ENCODE results near the gene C16orf87. TPM values are rescaled to one million over a fixed set of nuclear protein-coding genes. Genes with fewer than 3 reads are reported as not detected.
A peak's percentile ranks its signal among the peaks of the same experiment; 100 is the strongest.

The C16orf87 gene
- total RNA-seq, 1 experiment from 2014 or later, result 22.5 TPM

DNA sequence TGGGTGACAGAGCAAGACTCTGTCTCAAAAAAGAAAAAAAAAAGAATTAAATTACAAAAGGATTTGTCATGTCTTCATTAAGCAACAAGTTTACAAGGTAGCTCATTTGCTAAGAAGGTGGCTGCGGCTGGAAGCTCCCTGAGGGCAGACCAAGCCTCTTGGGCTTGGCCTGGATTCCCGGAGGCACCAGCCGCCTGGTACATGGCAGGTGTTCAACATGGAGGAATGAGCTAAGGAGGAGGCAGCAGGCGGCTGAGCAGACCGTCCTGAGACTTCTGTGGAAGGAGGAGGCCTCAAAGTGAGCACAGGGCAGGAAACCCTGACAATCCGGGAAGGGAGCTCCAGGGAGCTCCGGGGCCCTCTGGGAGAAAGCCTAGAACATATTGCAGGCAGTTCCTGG is 79.6 kb downstream of the C16orf87 start (continued):
- TF ChIP-seq MXD4 (CRISPR knock-in tag; IDR thresholded peaks at IDR 0.05; ENCODE audit: borderline replicate concordance) (no peak), SP1 (CRISPR knock-in tag; conservative IDR thresholded peaks at IDR 0.05) (no peak), MYBL2 (CRISPR knock-in tag; IDR thresholded peaks at IDR 0.05) (no peak), NR2C2 (CRISPR knock-in tag; IDR thresholded peaks at IDR 0.05) (no peak), ATF1 (CRISPR knock-in tag; IDR thresholded peaks at IDR 0.05) (no peak), SMAD4 (CRISPR knock-in tag; IDR thresholded peaks at IDR 0.05) (no peak)

DNA sequence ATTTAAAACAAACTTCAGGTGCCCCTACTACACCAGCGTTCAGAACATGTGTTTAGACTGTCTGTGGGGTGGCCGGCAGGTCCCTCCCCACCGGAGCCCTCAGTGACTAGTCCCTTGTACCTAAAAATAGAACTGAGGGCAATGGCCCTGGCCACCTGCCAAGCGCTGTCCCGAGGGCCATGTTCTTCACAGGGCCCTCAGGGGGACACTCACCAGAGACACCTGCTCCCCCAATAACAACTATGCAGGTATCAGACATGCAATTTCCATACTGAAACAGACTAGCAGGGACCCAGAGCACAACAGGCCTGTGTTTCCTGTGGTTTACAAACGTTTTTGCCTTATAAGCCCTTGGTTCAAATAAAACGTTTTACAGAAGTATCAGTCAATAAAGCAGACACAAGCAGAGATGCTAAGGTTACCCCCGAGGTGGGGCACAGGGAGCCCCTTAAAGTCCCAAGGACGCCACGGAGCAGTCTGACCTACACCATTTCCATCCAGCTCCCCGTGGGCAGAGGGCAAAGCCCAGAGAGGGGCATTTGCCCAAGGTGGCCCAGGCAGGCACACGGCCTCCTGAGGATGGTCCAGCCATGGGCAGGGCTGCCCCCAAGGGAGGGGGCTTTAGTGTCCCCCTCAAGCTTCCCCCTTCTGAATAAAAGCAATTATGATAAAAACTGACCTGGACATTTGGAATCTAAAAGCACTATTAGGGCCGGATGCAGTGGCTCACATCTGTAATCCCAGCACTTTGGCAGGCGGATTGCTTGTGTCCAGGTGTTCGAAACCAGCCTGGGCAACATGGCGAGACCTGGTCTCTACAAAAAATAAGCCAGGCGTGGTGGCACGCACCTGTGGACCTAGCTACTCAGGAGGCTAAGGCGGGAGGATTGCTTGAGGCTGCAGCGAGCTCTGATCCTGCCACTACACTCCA is 81.9 kb downstream of the C16orf87 start:
- no peak overlapping the region for H3K4me3 Mint-ChIP-seq
- no peaks in the 10 kb centered on the region for H3K27me3 Mint-ChIP-seq (ENCODE audit: low read depth)
- H3K27ac Mint-ChIP-seq, result peak overlapping the region; percentile 82; the same call in 1 of the 2 replicates
- POLR2A ChIA-PET, result interaction anchor here (1.2 kb wide), 1 partner anchor 17 kb away, joined by 3 read pairs; no protein-coding TSS in a partner anchor
- CTCF ChIA-PET, result no interaction called here
- ATAC-seq (no peak), DNase-seq (ENCODE audit: low spot score) (no peak)
- peaks cover 23% of the 10 kb centered on the region for H3K4me1 Mint-ChIP-seq
- no peaks in the 10 kb centered on the region for H3K9me3 Mint-ChIP-seq
- no peaks in the 10 kb centered on the region for H3K36me3 Mint-ChIP-seq
- TF ChIP-seq, protein P1, sequence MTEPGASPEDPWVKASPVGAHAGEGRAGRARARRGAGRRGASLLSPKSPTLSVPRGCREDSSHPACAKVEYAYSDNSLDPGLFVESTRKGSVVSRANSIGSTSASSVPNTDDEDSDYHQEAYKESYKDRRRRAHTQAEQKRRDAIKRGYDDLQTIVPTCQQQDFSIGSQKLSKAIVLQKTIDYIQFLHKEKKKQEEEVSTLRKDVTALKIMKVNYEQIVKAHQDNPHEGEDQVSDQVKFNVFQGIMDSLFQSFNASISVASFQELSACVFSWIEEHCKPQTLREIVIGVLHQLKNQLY (CRISPR knock-in tag; IDR thresholded peaks at IDR 0.05), result no peak
- TF ChIP-seq ESRRA (CRISPR knock-in tag; IDR thresholded peaks at IDR 0.05; ENCODE audit: borderline replicate concordance) (no peak), SP1 (CRISPR knock-in tag; conservative IDR thresholded peaks at IDR 0.05) (no peak), ZNF121 (CRISPR knock-in tag; IDR thresholded peaks at IDR 0.05) (no peak), HMGA2 (CRISPR knock-in tag; IDR thresholded peaks at IDR 0.05) (no peak), ZNF423 (CRISPR knock-in tag; IDR thresholded peaks at IDR 0.05) (no peak)
- TF ChIP-seq, protein P2, sequence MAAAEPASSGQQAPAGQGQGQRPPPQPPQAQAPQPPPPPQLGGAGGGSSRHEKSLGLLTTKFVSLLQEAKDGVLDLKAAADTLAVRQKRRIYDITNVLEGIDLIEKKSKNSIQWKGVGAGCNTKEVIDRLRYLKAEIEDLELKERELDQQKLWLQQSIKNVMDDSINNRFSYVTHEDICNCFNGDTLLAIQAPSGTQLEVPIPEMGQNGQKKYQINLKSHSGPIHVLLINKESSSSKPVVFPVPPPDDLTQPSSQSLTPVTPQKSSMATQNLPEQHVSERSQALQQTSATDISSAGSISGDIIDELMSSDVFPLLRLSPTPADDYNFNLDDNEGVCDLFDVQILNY (CRISPR knock-in tag; IDR thresholded peaks at IDR 0.05), result no peak
- TF ChIP-seq, protein P3, sequence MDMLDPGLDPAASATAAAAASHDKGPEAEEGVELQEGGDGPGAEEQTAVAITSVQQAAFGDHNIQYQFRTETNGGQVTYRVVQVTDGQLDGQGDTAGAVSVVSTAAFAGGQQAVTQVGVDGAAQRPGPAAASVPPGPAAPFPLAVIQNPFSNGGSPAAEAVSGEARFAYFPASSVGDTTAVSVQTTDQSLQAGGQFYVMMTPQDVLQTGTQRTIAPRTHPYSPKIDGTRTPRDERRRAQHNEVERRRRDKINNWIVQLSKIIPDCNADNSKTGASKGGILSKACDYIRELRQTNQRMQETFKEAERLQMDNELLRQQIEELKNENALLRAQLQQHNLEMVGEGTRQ (CRISPR knock-in tag; IDR thresholded peaks at IDR 0.05), result no peak

DNA sequence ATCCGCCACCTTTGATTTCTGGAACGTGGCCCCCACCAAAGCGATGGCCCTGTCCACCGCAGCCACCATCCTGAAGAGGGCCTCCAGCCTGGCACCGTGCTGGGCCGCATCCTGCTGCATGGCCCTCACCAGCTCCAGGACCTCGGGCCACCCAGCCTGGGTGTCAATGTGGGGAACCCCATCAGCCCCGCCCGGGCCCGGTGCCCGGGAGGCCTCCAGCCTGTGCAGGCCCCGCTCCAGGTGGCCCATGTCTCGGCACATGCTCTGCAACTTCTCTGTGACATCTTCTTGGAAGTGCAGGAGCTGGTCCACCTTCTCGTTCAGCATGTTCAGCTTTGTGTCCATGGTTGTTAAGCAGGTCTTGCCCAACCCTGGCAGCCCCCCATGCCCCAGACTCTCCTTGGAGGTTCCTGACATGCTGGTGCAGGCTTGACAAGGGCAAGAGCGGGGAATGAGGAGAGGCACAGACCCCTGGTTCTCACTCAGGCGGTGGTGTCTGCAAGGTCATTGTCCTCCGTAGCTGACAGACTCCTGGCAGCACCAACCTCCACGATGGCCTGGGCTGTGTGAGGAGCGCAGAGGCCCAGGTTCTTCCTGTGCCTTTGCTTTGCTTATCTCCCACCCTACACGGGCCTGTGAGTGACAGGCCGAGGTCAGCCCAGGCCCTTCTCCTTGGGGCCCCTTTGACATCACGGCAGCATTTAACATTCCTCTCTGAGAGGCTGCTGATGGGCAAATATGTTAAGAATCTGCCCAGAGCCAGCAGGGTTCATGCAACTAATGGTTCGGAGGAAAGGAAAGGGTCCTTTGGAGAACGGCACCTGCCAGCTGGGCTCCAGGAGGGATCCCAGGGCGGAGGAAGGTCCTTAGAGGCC is 83.0 kb downstream of the C16orf87 start, which contains the start of gene MYLK3:
TSS of gene MYLK3 (minus strand) at position 568 of the 875 bp plus-strand sequence. CDS start at position 417, 151 bp downstream.
- Mint-ChIP-seq H3K9me3 (no peaks in the 10 kb centered on the region), H3K27ac (peak within 1 kb of the TSS; percentile 82), H3K4me1 (peaks cover 29% of the 10 kb centered on the region), H3K4me3 (no peak within 1 kb of the TSS), H3K36me3 (no peaks in the 10 kb centered on the region), H3K27me3 (ENCODE audit: low read depth) (no peaks in the 10 kb centered on the region)
- peak; percentile 80 for ATAC-seq
- ChIA-PET POLR2A (interaction anchor here (0.5 to 1.3 kb wide), 3 partner anchors 16 to 42 kb away, joined by 3 to 4 read pairs (median 3); no protein-coding TSS in a partner anchor), CTCF (interaction anchor here (1.7 to 1.9 kb wide), 2 partner anchors 53 to 160 kb away, joined by 5 to 6 read pairs; no protein-coding TSS in a partner anchor)
- peak; percentile 41 for DNase-seq (ENCODE audit: low spot score)
- no peak for TF ChIP-seq ZNF138 (CRISPR knock-in tag; conservative IDR thresholded peaks at IDR 0.05)
- TF ChIP-seq NFATC4 (CRISPR knock-in tag; IDR thresholded peaks at IDR 0.05), result no peak
- no peak for TF ChIP-seq TEAD1 (CRISPR knock-in tag; IDR thresholded peaks at IDR 0.05)
- TF ChIP-seq, protein P4, sequence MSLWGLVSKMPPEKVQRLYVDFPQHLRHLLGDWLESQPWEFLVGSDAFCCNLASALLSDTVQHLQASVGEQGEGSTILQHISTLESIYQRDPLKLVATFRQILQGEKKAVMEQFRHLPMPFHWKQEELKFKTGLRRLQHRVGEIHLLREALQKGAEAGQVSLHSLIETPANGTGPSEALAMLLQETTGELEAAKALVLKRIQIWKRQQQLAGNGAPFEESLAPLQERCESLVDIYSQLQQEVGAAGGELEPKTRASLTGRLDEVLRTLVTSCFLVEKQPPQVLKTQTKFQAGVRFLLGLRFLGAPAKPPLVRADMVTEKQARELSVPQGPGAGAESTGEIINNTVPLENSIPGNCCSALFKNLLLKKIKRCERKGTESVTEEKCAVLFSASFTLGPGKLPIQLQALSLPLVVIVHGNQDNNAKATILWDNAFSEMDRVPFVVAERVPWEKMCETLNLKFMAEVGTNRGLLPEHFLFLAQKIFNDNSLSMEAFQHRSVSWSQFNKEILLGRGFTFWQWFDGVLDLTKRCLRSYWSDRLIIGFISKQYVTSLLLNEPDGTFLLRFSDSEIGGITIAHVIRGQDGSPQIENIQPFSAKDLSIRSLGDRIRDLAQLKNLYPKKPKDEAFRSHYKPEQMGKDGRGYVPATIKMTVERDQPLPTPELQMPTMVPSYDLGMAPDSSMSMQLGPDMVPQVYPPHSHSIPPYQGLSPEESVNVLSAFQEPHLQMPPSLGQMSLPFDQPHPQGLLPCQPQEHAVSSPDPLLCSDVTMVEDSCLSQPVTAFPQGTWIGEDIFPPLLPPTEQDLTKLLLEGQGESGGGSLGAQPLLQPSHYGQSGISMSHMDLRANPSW (CRISPR knock-in tag; conservative IDR thresholded peaks at IDR 0.05; ENCODE audit: low read depth), result no peak
- TF ChIP-seq ZNF232 (CRISPR knock-in tag; IDR thresholded peaks at IDR 0.05), result no peak
- TF ChIP-seq, protein P5, sequence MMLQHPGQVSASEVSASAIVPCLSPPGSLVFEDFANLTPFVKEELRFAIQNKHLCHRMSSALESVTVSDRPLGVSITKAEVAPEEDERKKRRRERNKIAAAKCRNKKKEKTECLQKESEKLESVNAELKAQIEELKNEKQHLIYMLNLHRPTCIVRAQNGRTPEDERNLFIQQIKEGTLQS (CRISPR knock-in tag; conservative IDR thresholded peaks at IDR 0.05), result no peak
- TF ChIP-seq, protein P6, sequence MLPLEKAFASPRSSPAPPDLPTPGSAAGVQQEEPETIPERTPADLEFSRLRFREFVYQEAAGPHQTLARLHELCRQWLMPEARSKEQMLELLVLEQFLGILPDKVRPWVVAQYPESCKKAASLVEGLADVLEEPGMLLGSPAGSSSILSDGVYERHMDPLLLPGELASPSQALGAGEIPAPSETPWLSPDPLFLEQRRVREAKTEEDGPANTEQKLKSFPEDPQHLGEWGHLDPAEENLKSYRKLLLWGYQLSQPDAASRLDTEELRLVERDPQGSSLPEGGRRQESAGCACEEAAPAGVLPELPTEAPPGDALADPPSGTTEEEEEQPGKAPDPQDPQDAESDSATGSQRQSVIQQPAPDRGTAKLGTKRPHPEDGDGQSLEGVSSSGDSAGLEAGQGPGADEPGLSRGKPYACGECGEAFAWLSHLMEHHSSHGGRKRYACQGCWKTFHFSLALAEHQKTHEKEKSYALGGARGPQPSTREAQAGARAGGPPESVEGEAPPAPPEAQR (CRISPR knock-in tag; IDR thresholded peaks at IDR 0.05), result no peak
- TF ChIP-seq, protein P7, sequence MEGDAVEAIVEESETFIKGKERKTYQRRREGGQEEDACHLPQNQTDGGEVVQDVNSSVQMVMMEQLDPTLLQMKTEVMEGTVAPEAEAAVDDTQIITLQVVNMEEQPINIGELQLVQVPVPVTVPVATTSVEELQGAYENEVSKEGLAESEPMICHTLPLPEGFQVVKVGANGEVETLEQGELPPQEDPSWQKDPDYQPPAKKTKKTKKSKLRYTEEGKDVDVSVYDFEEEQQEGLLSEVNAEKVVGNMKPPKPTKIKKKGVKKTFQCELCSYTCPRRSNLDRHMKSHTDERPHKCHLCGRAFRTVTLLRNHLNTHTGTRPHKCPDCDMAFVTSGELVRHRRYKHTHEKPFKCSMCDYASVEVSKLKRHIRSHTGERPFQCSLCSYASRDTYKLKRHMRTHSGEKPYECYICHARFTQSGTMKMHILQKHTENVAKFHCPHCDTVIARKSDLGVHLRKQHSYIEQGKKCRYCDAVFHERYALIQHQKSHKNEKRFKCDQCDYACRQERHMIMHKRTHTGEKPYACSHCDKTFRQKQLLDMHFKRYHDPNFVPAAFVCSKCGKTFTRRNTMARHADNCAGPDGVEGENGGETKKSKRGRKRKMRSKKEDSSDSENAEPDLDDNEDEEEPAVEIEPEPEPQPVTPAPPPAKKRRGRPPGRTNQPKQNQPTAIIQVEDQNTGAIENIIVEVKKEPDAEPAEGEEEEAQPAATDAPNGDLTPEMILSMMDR (IDR thresholded peaks at IDR 0.05), result no peak
- no peak for TF ChIP-seq ZNF317 (CRISPR knock-in tag; IDR thresholded peaks at IDR 0.05; ENCODE audit: borderline replicate concordance, low read depth)
